PC-3 (cell line): ENCODE results near the gene KIF15. TPM values are rescaled to one million over a fixed set of nuclear protein-coding genes. Genes with fewer than 3 reads are reported as not detected.

Experiments used
- ATAC-seq: fragments of 200-7000 bp; cut with Tn5 transposase; 2 replicates; pipeline ENCODE4 v1.9.1; 2020; ENCODE audit warnings: mild to moderate bottlenecking, moderate library complexity
- BruUV-seq: library from RNA; stranded (reverse); fragments of 400-500 nt; replicated peaks from 2 replicates; lab custom pipeline; 2021; lab: Mats Ljungman, UMichigan
- CTCF ChIA-PET: fragments of 300-600 bp; sonication (Branson Sonifier 250); formaldehyde crosslinking; loops from one replicate; lab custom pipeline; 2022; ENCODE audit warnings: antibody characterized with exemption; lab: Charles Lee
- POLR2A ChIA-PET: fragments of 300-600 bp; sonication (Branson Sonifier 250); formaldehyde crosslinking; loops from one replicate; lab custom pipeline; 2022; ENCODE audit warnings: antibody characterized with exemption; ENCODE audit not compliant: unreplicated experiment; lab: Charles Lee
- DNase-seq: peaks from one replicate; pipeline ENCODE4 v3.0.0-alpha.2; 2015
- H2AFZ ChIP-seq: fragments of 300-600 bp; sonication (generic); 2 replicates; pipeline ENCODE4 v1.6.0; 2016; ENCODE audit warnings: antibody characterized with exemption, low read length
- H3F3A ChIP-seq: fragments of 300-600 bp; sonication (generic); one replicate; pipeline ENCODE4 v1.6.0; 2017; ENCODE audit warnings: antibody characterized with exemption, low read length, control low read depth, mild to moderate bottlenecking; ENCODE audit not compliant: unreplicated experiment
- H3K27ac ChIP-seq: fragments of 300-600 bp; sonication (generic); 2 replicates; pipeline ENCODE4 v1.5.1; 2016; ENCODE audit warnings: mild to moderate bottlenecking, low read length
- H3K27me3 ChIP-seq: fragments of 300-600 bp; sonication (generic); 2 replicates; pipeline ENCODE4 v1.6.1; 2016; ENCODE audit warnings: low read length, mixed read lengths
- H3K36me3 ChIP-seq: fragments of 300-600 bp; sonication (generic); 2 replicates; pipeline ENCODE4 v1.6.1; 2016; ENCODE audit warnings: low read depth, mixed run types, low read length, mixed read lengths
- H3K4me1 ChIP-seq: fragments of 300-600 bp; sonication (generic); 2 replicates; pipeline ENCODE4 v1.5.1; 2016; ENCODE audit warnings: low read length; ENCODE audit not compliant: insufficient read depth
- H3K4me2 ChIP-seq: fragments of 300-600 bp; sonication (generic); 2 replicates; pipeline ENCODE4 v1.6.0; 2016; ENCODE audit warnings: low read length
- H3K4me3 ChIP-seq: fragments of 300-600 bp; sonication (generic); 2 replicates; pipeline ENCODE4 v1.5.1; 2016; ENCODE audit warnings: mild to moderate bottlenecking, low read length, mixed read lengths
- H3K79me2 ChIP-seq: fragments of 300-600 bp; sonication (generic); 2 replicates; pipeline ENCODE4 v1.6.1; 2017; ENCODE audit warnings: low read length, mixed read lengths
- H3K9ac ChIP-seq: fragments of 300-600 bp; sonication (generic); 2 replicates; pipeline ENCODE4 v1.6.0; 2016; ENCODE audit warnings: mild to moderate bottlenecking, low read length
- H3K9me2 ChIP-seq: fragments of 300-600 bp; sonication (generic); replicated peaks from 2 replicates; pipeline ENCODE4 v1.6.1; 2016; ENCODE audit warnings: mixed run types, low read length, mixed read lengths
- H3K9me3 ChIP-seq: fragments of 300-600 bp; sonication (generic); 2 replicates; pipeline ENCODE4 v1.6.1; 2016; ENCODE audit warnings: low read length, mixed read lengths
- H4K20me1 ChIP-seq: fragments of 300-600 bp; sonication (generic); 2 replicates; pipeline ENCODE4 v1.6.1; 2016; ENCODE audit warnings: low read length, mixed read lengths
- EZH2 ChIP-seq: fragments of 300-600 bp; sonication (generic); IDR thresholded peaks from one replicate; pipeline ENCODE4 v1.6.1; 2017; ENCODE audit warnings: antibody characterized with exemption, mild to moderate bottlenecking, low read length; ENCODE audit not compliant: unreplicated experiment
- EZH2phosphoT487 ChIP-seq: fragments of 300-600 bp; sonication (generic); IDR thresholded peaks from 2 replicates; pipeline ENCODE4 v1.6.1; 2018; ENCODE audit warnings: mild to moderate bottlenecking, antibody characterized with exemption, low read length, borderline replicate concordance
- intact Hi-C: fragments of 100-400 bp; cut with micrococcal nuclease; formaldehyde crosslinking; loops from 2 replicates; pipeline ENCODE4 v1.9.0; 2023
- total RNA-seq: library from RNA; depleted of rRNA; stranded (reverse); fragments of >200 nt; gene quantifications from 2 replicates; pipeline ENCODE4 v1.2.3, GENCODE V29; 2014
- TF ChIP-seq, protein P1 (sequence below): fragments of 300-600 bp; sonication (generic); conservative IDR thresholded peaks from 2 replicates; pipeline ENCODE4 v1.5.1; 2017; ENCODE audit warnings: antibody characterized with exemption, low read depth, mild to moderate bottlenecking, low read length

Gene KIF15
- total RNA-seq, 1 experiment from 2014 or later = 19.1 TPM

GRCh38 chr3:44862226-44862637 is 100.6 kb downstream of the KIF15 start:
- peak overlapping the region; percentile 66 for H3K9ac ChIP-seq
- no peaks in the 10 kb centered on the region for H3K9me3 ChIP-seq
- TF ChIP-seq EZH2phosphoT487 (no peak), EZH2 (no peak)
- TF ChIP-seq, protein P1, sequence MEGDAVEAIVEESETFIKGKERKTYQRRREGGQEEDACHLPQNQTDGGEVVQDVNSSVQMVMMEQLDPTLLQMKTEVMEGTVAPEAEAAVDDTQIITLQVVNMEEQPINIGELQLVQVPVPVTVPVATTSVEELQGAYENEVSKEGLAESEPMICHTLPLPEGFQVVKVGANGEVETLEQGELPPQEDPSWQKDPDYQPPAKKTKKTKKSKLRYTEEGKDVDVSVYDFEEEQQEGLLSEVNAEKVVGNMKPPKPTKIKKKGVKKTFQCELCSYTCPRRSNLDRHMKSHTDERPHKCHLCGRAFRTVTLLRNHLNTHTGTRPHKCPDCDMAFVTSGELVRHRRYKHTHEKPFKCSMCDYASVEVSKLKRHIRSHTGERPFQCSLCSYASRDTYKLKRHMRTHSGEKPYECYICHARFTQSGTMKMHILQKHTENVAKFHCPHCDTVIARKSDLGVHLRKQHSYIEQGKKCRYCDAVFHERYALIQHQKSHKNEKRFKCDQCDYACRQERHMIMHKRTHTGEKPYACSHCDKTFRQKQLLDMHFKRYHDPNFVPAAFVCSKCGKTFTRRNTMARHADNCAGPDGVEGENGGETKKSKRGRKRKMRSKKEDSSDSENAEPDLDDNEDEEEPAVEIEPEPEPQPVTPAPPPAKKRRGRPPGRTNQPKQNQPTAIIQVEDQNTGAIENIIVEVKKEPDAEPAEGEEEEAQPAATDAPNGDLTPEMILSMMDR = no peak
- BruUV-seq = no TSS peak
- H3F3A ChIP-seq = no peaks in the 10 kb centered on the region
- ChIA-PET CTCF (no interaction called here), POLR2A (interaction anchor here (0.6 to 1.0 kb wide), 2 partner anchors 22 to 113 kb away, joined by 7 to 8 read pairs; partner anchors contain the start of gene ZDHHC3)
- H3K27me3 ChIP-seq = no peaks in the 10 kb centered on the region
- peaks cover 5% of the 10 kb centered on the region; the same call in 1 of the 2 replicates for H3K4me1 ChIP-seq
- peaks cover 4% of the 10 kb centered on the region; the same call in 1 of the 2 replicates for H3K36me3 ChIP-seq
- peak; percentile 55 for ATAC-seq
- H4K20me1 ChIP-seq = no peaks in the 10 kb centered on the region
- DNase-seq = peak; percentile 11
- intact Hi-C loops = no loop called here
- H3K9me2 ChIP-seq = no peaks in the 10 kb centered on the region
- peak overlapping the region; percentile 61 for H3K4me3 ChIP-seq
- peak overlapping the region; percentile 67 for H3K4me2 ChIP-seq
- peaks cover 7% of the 10 kb centered on the region; the same call in 1 of the 2 replicates for H3K79me2 ChIP-seq
- no peak overlapping the region for H3K27ac ChIP-seq
- 0 out of 2 replicates have a peak overlapping the region, but pooled peaks have one; percentile 11 for H2AFZ ChIP-seq

- intact Hi-C loops = no loop called here
- CTCF ChIA-PET = no interaction called here
Measured at GRCh38 chr3:44865272-44866035, 103.9 kb downstream of the KIF15 start.

More at GRCh38 chr3:44865272-44866035, 103.9 kb downstream of the KIF15 start:
- DNase-seq (no peak), ATAC-seq (no peak)
- no TSS peak for BruUV-seq
- Histone ChIP-seq H3K9me2 (no peaks in the 10 kb centered on the region), H3K4me2 (no peak overlapping the region), H3K79me2 (peaks cover 7% of the 10 kb centered on the region; the same call in 1 of the 2 replicates), H3K27ac (no peak overlapping the region), H3K9ac (no peak overlapping the region), H2AFZ (no peak overlapping the region), H3K4me3 (no peak overlapping the region), H4K20me1 (no peaks in the 10 kb centered on the region), H3F3A (no peaks in the 10 kb centered on the region), H3K9me3 (no peaks in the 10 kb centered on the region), H3K27me3 (no peaks in the 10 kb centered on the region), H3K4me1 (peaks cover 13% of the 10 kb centered on the region), H3K36me3 (peaks cover 7% of the 10 kb centered on the region; the same call in 1 of the 2 replicates)
- POLR2A ChIA-PET = no interaction called here
- TF ChIP-seq EZH2 (no peak), EZH2phosphoT487 (no peak)
- TF ChIP-seq, protein P1 = no peak
